GM12878 (cell line): ENCODE results near the gene MOGAT2. TPM values are rescaled to one million over a fixed set of nuclear protein-coding genes. Genes with fewer than 3 reads are reported as not detected.

ENCODE experiments used
- ATAC-seq: fragments of 200-7000 bp; cut with Tn5 transposase; 3 replicates; pipeline ENCODE4 v1.9.1; 2020; ENCODE audit warnings: mild to moderate bottlenecking, moderate library complexity
- BruUV-seq: library from RNA; stranded (reverse); fragments of 400-500 nt; replicated peaks from 2 replicates; lab custom pipeline; 2021; lab: Mats Ljungman, UMichigan
- CTCF ChIA-PET: fragments of 300-600 bp; sonication (Branson Sonifier 250); formaldehyde crosslinking; extraction: SDS; loops from one replicate; lab custom pipeline; 2021; ENCODE audit warnings: inconsistent platforms; lab: Yijun Ruan, JAX
- POLR2A ChIA-PET: fragments of 350-600 bp; formaldehyde crosslinking; extraction: SDS; loops from one replicate; lab custom pipeline; 2021; ENCODE audit warnings: inconsistent platforms; lab: Charles Lee
- RAD21 ChIA-PET: fragments of 300-600 bp; sonication (Branson Sonifier 250); formaldehyde crosslinking; loops from one replicate; lab custom pipeline; 2023; ENCODE audit warnings: antibody characterized with exemption; ENCODE audit not compliant: unreplicated experiment; lab: Charles Lee
- SMC1A ChIA-PET: fragments of 300-600 bp; sonication (Branson Sonifier 250); formaldehyde crosslinking; loops from one replicate; lab custom pipeline; 2023; ENCODE audit not compliant: unreplicated experiment, uncharacterized antibody; lab: Charles Lee
- DNase-seq: peaks from one replicate; pipeline ENCODE4 v3.0.0-alpha.2; 2011; ENCODE audit warnings: low read depth, low spot score
- FAIRE-seq: peaks from 3 replicates; lab custom pipeline; 2011; peaks lifted over from hg19 to GRCh38; lab: Jason Lieb, UNC
- H2AFZ ChIP-seq: 2 replicates; pipeline ENCODE4 v1.6.0; 2011; ENCODE audit warnings: low read depth, low read length, control low read depth; ENCODE audit not compliant: control insufficient read depth
- H3K27ac ChIP-seq: 2 replicates; pipeline ENCODE4 v1.5.1; 2011; ENCODE audit warnings: control low read depth; ENCODE audit not compliant: control insufficient read depth, insufficient read depth
- H3K27me3 ChIP-seq, 2 experiments: replicated peaks in 1 of 2; 2 replicates each; pipeline versions ENCODE4 v1.6.0 to v1.6.1; 2011; ENCODE audit warnings: low read length in 1 of 2; ENCODE audit not compliant: control insufficient read depth in 2 of 2, insufficient read depth in 2 of 2
- H3K36me3 ChIP-seq, 2 experiments: 2 replicates each; pipeline ENCODE4 v1.5.1; 2011; ENCODE audit warnings: low read length in 1 of 2; ENCODE audit not compliant: control insufficient read depth in 2 of 2, insufficient read depth in 2 of 2
- H3K4me1 ChIP-seq: 2 replicates; pipeline ENCODE4 v1.6.1; 2011; ENCODE audit warnings: mild to moderate bottlenecking, low read length, moderate library complexity, mixed read lengths; ENCODE audit not compliant: control insufficient read depth, insufficient read depth
- H3K4me2 ChIP-seq: 2 replicates; pipeline ENCODE4 v1.6.0; 2011; ENCODE audit warnings: control low read depth; ENCODE audit not compliant: control insufficient read depth, insufficient read depth
- H3K4me3 ChIP-seq: fragments of 200-600 bp; sonication (generic); 2 replicates; pipeline ENCODE4 v1.5.1; 2016
- H3K79me2 ChIP-seq: 2 replicates; pipeline ENCODE4 v1.6.0; 2011; ENCODE audit warnings: low read length; ENCODE audit not compliant: control insufficient read depth, insufficient read depth
- H3K9ac ChIP-seq: 2 replicates; pipeline ENCODE4 v1.8.0; 2011; ENCODE audit warnings: low read length, control low read depth, mixed read lengths; ENCODE audit not compliant: control insufficient read depth, insufficient read depth
- H3K9me3 ChIP-seq: replicated peaks from 3 replicates; pipeline ENCODE4 v1.5.1; 2011; ENCODE audit warnings: mild to moderate bottlenecking, low read length; ENCODE audit not compliant: control insufficient read depth, insufficient read depth
- H4K20me1 ChIP-seq: 2 replicates; pipeline ENCODE4 v1.6.0; 2011; ENCODE audit not compliant: control insufficient read depth, insufficient read depth
- WGBS: methylation state at CpG from one replicate; pipeline ENCODE4 v1.1.6; 2016; ENCODE audit warnings: low lambda C conversion rate; ENCODE audit not compliant: insufficient replicate concordance, insufficient coverage; ENCODE audit errors: missing lambda C conversion rate; 5-methylcytosine and 5-hydroxymethylcytosine counted together
- in situ Hi-C: fragments of 300-500 bp; cut with MboI; formaldehyde crosslinking; loops from 9 replicates; pipeline ENCODE4 v1.14.3; 2018; ENCODE audit warnings: mixed read lengths
- intact Hi-C: fragments of 100-400 bp; cut with micrococcal nuclease; formaldehyde crosslinking; loops from one replicate; pipeline ENCODE4 v1.14.2; 2022; ENCODE audit not compliant: unreplicated experiment
- polyA plus RNA-seq, 11 experiments: library from polyadenylated mRNA; depleted of rRNA in 4 of 11; unstranded in 6 of 11; stranded (reverse) in 5 of 11; fragments of >200 nt; fragmentation: Nextera tagmentation in 4 of 11; fragmentation: Illumina TruSeq in 1 of 11; extraction: Ambion mirVana in 4 of 11; extraction: Trizol in 1 of 11; gene quantifications; 1 replicate in 1 of 11; 2 replicates in 10 of 11; pipeline versions ENCODE4 v1.2.1 to v1.2.3, GENCODE V29; 2011 to 2016; ENCODE audit warnings: inconsistent platforms in 2 of 11, missing spikeins in 2 of 11, low read depth in 1 of 11
- total RNA-seq, 4 experiments: library from RNA; depleted of rRNA in 3 of 4; stranded (reverse); fragments of >200 nt in 3 of 4; fragmentation: Illumina TruSeq in 1 of 4; extraction: Trizol in 1 of 4; gene quantifications; 2 replicates each; pipeline versions ENCODE4 v1.2.1 to v1.2.3, GENCODE V29; 2013 to 2021
- TF ChIP-seq, protein P1 (sequence below): fragments of 450-650 bp; IDR thresholded peaks from 2 replicates; pipeline ENCODE4 v1.6.1; 2017; ENCODE audit warnings: mild to moderate bottlenecking, moderate library complexity
- TF ChIP-seq, protein P2 (sequence below), 3 experiments: IDR thresholded peaks in 2 of 3; conservative IDR thresholded peaks in 1 of 3; 2 replicates each; pipeline ENCODE4 v1.5.1; 2011; ENCODE audit warnings: low read depth in 3 of 3, low read length in 3 of 3, mild to moderate bottlenecking in 3 of 3, control low read depth in 2 of 3, moderate library complexity in 2 of 3, inconsistent platforms in 1 of 3, mixed read lengths in 1 of 3; ENCODE audit not compliant: control insufficient read depth in 2 of 3, insufficient read depth in 1 of 3; ENCODE audit errors: extremely low read depth in 1 of 3

The MOGAT2 gene
- total and polyA plus RNA-seq, 10 of the 15 experiments (the other 5 are each of a cell fraction or from before 2014, with no cell fraction given), result 0.15 to 0.45 (median 0.22) TPM; not detected in 1

DNA sequence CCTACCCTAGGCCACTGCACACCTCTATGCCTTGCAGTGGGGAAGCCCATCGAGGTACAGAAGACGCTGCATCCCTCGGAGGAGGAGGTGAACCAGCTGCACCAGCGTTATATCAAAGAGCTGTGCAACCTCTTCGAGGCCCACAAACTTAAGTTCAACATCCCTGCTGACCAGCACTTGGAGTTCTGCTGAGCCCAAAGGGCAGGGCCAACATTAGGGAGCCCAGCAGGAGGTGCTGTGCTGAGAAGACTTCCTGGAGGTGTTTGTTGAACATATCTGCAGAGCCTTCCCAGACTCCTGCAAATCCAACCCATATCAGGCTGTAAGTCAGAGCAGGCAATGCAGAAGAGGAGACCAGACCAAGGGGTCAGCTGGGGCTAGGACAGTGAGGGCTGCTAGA lies 13.5 kb downstream of the MOGAT2 start:
- no peaks in the 10 kb centered on the region for H4K20me1 ChIP-seq
- H3K4me2 ChIP-seq, result no peak overlapping the region
- RAD21 ChIA-PET, result no interaction called here
- BruUV-seq, result no TSS peak
- WGBS, result 65% methylated on average over 5 of the region's 5 CpGs
- no peak overlapping the region for H3K27ac ChIP-seq
- CTCF ChIA-PET, result interaction anchor here (1.1 kb wide), 1 partner anchor 11 kb away, joined by 3 read pairs; no protein-coding TSS in a partner anchor
- no peak overlapping the region for H2AFZ ChIP-seq
- no peak for ATAC-seq
- no peaks in the 10 kb centered on the region for H3K36me3 ChIP-seq
- POLR2A ChIA-PET, result no interaction called here
- no peaks in the 10 kb centered on the region for H3K9me3 ChIP-seq
- H3K4me3 ChIP-seq, result no peak overlapping the region
- SMC1A ChIA-PET, result no interaction called here
- in situ Hi-C loops, result no loop called here
- no peak for DNase-seq
- H3K27me3 ChIP-seq, result no peaks in the 10 kb centered on the region
- H3K4me1 ChIP-seq, result no peaks in the 10 kb centered on the region
- H3K79me2 ChIP-seq, result no peaks in the 10 kb centered on the region
- TF ChIP-seq, protein P1, sequence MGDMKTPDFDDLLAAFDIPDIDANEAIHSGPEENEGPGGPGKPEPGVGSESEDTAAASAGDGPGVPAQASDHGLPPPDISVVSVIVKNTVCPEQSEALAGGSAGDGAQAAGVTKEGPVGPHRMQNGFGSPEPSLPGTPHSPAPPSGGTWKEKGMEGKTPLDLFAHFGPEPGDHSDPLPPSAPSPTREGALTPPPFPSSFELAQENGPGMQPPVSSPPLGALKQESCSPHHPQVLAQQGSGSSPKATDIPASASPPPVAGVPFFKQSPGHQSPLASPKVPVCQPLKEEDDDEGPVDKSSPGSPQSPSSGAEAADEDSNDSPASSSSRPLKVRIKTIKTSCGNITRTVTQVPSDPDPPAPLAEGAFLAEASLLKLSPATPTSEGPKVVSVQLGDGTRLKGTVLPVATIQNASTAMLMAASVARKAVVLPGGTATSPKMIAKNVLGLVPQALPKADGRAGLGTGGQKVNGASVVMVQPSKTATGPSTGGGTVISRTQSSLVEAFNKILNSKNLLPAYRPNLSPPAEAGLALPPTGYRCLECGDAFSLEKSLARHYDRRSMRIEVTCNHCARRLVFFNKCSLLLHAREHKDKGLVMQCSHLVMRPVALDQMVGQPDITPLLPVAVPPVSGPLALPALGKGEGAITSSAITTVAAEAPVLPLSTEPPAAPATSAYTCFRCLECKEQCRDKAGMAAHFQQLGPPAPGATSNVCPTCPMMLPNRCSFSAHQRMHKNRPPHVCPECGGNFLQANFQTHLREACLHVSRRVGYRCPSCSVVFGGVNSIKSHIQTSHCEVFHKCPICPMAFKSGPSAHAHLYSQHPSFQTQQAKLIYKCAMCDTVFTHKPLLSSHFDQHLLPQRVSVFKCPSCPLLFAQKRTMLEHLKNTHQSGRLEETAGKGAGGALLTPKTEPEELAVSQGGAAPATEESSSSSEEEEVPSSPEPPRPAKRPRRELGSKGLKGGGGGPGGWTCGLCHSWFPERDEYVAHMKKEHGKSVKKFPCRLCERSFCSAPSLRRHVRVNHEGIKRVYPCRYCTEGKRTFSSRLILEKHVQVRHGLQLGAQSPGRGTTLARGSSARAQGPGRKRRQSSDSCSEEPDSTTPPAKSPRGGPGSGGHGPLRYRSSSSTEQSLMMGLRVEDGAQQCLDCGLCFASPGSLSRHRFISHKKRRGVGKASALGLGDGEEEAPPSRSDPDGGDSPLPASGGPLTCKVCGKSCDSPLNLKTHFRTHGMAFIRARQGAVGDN, result no peak
- TF ChIP-seq, protein P2, sequence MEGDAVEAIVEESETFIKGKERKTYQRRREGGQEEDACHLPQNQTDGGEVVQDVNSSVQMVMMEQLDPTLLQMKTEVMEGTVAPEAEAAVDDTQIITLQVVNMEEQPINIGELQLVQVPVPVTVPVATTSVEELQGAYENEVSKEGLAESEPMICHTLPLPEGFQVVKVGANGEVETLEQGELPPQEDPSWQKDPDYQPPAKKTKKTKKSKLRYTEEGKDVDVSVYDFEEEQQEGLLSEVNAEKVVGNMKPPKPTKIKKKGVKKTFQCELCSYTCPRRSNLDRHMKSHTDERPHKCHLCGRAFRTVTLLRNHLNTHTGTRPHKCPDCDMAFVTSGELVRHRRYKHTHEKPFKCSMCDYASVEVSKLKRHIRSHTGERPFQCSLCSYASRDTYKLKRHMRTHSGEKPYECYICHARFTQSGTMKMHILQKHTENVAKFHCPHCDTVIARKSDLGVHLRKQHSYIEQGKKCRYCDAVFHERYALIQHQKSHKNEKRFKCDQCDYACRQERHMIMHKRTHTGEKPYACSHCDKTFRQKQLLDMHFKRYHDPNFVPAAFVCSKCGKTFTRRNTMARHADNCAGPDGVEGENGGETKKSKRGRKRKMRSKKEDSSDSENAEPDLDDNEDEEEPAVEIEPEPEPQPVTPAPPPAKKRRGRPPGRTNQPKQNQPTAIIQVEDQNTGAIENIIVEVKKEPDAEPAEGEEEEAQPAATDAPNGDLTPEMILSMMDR (IDR thresholded peaks at IDR 0.05 in 2 of 3, conservative IDR thresholded peaks at IDR 0.05 in 1 of 3; ENCODE audit: control insufficient read depth in 2 of 3, extremely low read depth in 1 of 3, insufficient read depth in 1 of 3, low read depth in 3 of 3, low read length in 3 of 3), result 0 out of 6 replicates have a peak, but pooled peaks of 1 of the 3 experiments have one; percentile 3
- FAIRE-seq, result no peak
- H3K9ac ChIP-seq, result no peak overlapping the region
- intact Hi-C loops, result no loop called here
